Measurements from ENCODE around the gene LCN1.

Gene LCN1

DNA sequence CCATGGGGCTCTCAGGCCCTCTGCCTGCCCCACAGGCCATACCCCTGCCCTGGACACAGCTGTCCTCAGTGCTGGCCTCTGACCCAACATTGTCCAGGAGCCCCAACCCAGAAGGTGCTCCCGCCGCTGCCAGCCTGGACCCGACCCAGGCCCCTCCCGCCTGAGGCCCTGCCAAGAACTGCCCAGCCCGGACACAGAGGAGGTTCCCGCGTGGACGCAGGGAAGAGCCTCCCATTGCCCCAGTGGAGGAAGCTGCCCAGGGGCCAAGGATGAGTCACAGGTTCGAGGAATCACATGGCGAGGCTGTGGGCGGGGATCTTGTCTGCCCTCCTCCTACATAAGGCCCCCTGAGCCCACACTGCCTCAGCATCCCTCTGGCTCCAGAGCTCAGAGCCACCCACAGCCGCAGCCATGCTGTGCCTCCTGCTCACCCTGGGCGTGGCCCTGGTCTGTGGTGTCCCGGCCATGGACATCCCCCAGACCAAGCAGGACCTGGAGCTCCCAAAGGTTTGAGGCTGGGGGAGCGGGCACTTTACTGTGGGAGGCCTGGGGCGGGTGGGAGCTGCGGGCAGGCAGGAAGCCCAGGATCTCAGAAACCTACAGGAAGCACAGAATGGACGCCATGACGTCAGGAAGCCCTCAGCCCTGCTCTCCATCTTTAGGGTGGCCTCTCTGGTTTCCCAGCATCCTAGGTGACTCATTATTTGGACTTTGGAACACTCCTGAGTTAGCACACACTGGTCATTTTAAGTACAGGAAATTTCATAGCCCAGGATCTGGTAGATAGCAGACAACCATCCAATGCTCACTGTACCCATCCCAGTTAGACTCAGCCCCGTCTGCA, 40.4 kb downstream of the LCN1 start, which contains the start of gene PAEP:
Gene PAEP (plus strand): TSS at position 366 of the 844 bp plus-strand sequence.
- no peaks in the 10 kb centered on the region for H4K20me1 ChIP-seq (ENCODE audit: low read depth, low read length)
- no peaks in the 10 kb centered on the region for H3K9me2 ChIP-seq (replicated peaks; ENCODE audit: insufficient read depth, low read length)
- H3K9ac ChIP-seq (ENCODE audit: low read length) = no peak within 1 kb of the TSS
- no peak within 1 kb of the TSS for H3K4me3 ChIP-seq (ENCODE audit: insufficient read depth, low read length, poor library complexity, severe bottlenecking)
- H3K4me2 ChIP-seq (ENCODE audit: low read depth, low read length, poor library complexity, severe bottlenecking) = no peak within 1 kb of the TSS
- H3K9me3 ChIP-seq (ENCODE audit: insufficient read depth, low read length) = no peaks in the 10 kb centered on the region
- no peaks in the 10 kb centered on the region for H3K27me3 ChIP-seq (ENCODE audit: low read length)
- H3F3A ChIP-seq (ENCODE audit: insufficient read depth) = no peaks in the 10 kb centered on the region
- no peak within 1 kb of the TSS for H2AFZ ChIP-seq (ENCODE audit: low read depth, low read length, severe bottlenecking)
- H3K27ac ChIP-seq (ENCODE audit: low read depth, low read length) = no peak within 1 kb of the TSS
- H3K79me2 ChIP-seq (ENCODE audit: insufficient read depth, low read length) = no peaks in the 10 kb centered on the region
- no peak for TF ChIP-seq EZH2phosphoT487 (conservative IDR thresholded peaks at IDR 0.05; ENCODE audit: low read length)
- H3K36me3 ChIP-seq (ENCODE audit: low read length) = no peaks in the 10 kb centered on the region

DNA sequence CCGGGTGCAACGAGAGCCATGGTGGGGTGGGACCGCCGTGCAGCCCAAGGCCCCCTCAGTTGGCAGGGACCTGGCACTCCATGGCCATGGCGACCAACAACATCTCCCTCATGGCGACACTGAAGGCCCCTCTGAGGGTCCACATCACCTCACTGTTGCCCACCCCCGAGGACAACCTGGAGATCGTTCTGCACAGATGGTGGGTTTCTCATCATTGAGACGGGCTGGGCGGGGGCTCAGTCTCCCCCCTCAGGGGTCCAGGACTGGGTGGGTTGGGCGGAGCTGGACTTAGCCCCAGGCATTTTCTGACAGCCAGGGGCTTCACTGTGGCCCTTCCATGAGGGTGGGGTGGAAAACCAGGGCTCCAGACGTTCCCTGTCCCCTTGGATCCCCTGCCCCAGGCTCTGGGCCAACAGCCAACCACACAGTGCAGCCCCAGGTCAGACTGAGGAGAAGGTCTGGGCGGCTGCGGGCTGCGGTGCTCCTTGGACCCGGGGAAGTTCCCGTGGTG, 41.0 kb downstream of the LCN1 start:
- no peak overlapping the region for H3K9ac ChIP-seq (ENCODE audit: low read length)
- H3F3A ChIP-seq (ENCODE audit: insufficient read depth) = no peaks in the 10 kb centered on the region
- no peak overlapping the region for H2AFZ ChIP-seq (ENCODE audit: low read depth, low read length, severe bottlenecking)
- no peak overlapping the region for H3K27ac ChIP-seq (ENCODE audit: low read depth, low read length)
- no peaks in the 10 kb centered on the region for H4K20me1 ChIP-seq (ENCODE audit: low read depth, low read length)
- H3K4me3 ChIP-seq (ENCODE audit: insufficient read depth, low read length, poor library complexity, severe bottlenecking) = no peak overlapping the region
- no peaks in the 10 kb centered on the region for H3K9me3 ChIP-seq (ENCODE audit: insufficient read depth, low read length)
- H3K36me3 ChIP-seq (ENCODE audit: low read length) = no peaks in the 10 kb centered on the region
- no peak overlapping the region for H3K4me2 ChIP-seq (ENCODE audit: low read depth, low read length, poor library complexity, severe bottlenecking)
- no peaks in the 10 kb centered on the region for H3K27me3 ChIP-seq (ENCODE audit: low read length)
- TF ChIP-seq, protein P1, sequence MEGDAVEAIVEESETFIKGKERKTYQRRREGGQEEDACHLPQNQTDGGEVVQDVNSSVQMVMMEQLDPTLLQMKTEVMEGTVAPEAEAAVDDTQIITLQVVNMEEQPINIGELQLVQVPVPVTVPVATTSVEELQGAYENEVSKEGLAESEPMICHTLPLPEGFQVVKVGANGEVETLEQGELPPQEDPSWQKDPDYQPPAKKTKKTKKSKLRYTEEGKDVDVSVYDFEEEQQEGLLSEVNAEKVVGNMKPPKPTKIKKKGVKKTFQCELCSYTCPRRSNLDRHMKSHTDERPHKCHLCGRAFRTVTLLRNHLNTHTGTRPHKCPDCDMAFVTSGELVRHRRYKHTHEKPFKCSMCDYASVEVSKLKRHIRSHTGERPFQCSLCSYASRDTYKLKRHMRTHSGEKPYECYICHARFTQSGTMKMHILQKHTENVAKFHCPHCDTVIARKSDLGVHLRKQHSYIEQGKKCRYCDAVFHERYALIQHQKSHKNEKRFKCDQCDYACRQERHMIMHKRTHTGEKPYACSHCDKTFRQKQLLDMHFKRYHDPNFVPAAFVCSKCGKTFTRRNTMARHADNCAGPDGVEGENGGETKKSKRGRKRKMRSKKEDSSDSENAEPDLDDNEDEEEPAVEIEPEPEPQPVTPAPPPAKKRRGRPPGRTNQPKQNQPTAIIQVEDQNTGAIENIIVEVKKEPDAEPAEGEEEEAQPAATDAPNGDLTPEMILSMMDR (IDR thresholded peaks at IDR 0.05; ENCODE audit: insufficient read depth, low read length, poor library complexity, severe bottlenecking) = no peak
- no peak for TF ChIP-seq EZH2phosphoT487 (conservative IDR thresholded peaks at IDR 0.05; ENCODE audit: low read length)
- no peaks in the 10 kb centered on the region for H3K9me2 ChIP-seq (replicated peaks; ENCODE audit: insufficient read depth, low read length)
- no peaks in the 10 kb centered on the region for H3K79me2 ChIP-seq (ENCODE audit: insufficient read depth, low read length)

DNA sequence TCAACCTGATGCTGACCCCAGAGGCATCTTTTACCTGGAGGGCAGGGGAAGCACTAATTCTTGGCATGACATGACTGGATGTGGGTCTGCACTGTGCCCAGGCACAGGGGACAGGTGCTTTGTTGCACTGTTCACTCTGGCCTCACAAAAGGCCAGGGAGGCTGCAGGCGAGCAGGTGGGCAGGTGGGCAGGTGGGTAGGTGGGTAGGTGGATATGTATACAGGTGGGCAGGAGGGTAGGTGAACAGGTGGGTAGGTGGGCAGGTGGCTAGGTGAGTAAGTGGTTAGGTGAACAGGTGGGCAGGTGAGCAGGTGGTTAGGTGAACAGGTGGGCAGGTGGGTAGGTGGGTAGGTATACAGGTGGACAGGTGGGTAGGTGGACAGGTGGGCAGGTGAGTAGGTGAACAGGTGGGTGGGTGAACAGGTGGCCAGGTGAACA, 41.8 kb downstream of the LCN1 start:
- H2AFZ ChIP-seq (ENCODE audit: low read depth, low read length, severe bottlenecking) = no peak overlapping the region
- H3F3A ChIP-seq (ENCODE audit: insufficient read depth) = no peaks in the 10 kb centered on the region
- H3K27ac ChIP-seq (ENCODE audit: low read depth, low read length) = no peak overlapping the region
- H3K27me3 ChIP-seq (ENCODE audit: low read length) = no peaks in the 10 kb centered on the region
- H3K9me3 ChIP-seq (ENCODE audit: insufficient read depth, low read length) = no peaks in the 10 kb centered on the region
- TF ChIP-seq EZH2phosphoT487 (conservative IDR thresholded peaks at IDR 0.05; ENCODE audit: low read length) = no peak
- TF ChIP-seq, protein P1 (IDR thresholded peaks at IDR 0.05; ENCODE audit: insufficient read depth, low read length, poor library complexity, severe bottlenecking) = no peak
- H4K20me1 ChIP-seq (ENCODE audit: low read depth, low read length) = no peaks in the 10 kb centered on the region
- H3K79me2 ChIP-seq (ENCODE audit: insufficient read depth, low read length) = no peaks in the 10 kb centered on the region
- H3K9me2 ChIP-seq (replicated peaks; ENCODE audit: insufficient read depth, low read length) = no peaks in the 10 kb centered on the region
- no peaks in the 10 kb centered on the region for H3K36me3 ChIP-seq (ENCODE audit: low read length)
- H3K4me3 ChIP-seq (ENCODE audit: insufficient read depth, low read length, poor library complexity, severe bottlenecking) = no peak overlapping the region
- H3K9ac ChIP-seq (ENCODE audit: low read length) = no peak overlapping the region
- H3K4me2 ChIP-seq (ENCODE audit: low read depth, low read length, poor library complexity, severe bottlenecking) = no peak overlapping the region

DNA sequence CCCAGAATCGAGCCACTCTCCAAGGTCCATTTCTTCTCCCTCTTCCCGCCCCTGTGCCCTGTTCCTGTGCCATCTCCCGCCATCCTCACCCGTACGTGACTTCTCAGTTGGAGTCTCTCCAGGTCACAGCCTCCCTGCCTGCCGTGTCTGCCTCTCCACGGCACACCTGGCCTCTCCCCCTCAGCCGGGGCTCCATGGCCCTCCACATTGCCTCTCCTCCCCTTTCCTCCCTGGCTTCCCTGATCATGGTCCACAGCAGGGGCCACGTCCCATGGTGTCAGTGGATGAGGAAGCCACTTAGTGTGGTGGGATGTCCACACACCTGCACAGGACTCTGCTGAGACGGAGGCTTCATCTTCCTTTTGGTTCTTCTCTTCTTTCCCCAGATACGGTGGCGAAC, 42.6 kb downstream of the LCN1 start:
- Histone ChIP-seq H3K27ac (ENCODE audit: low read depth, low read length) (no peak overlapping the region), H3K9me3 (ENCODE audit: insufficient read depth, low read length) (no peaks in the 10 kb centered on the region)

More for the DNA sequence above, 42.6 kb downstream of the LCN1 start:
- Histone ChIP-seq H4K20me1 (ENCODE audit: low read depth, low read length) (no peaks in the 10 kb centered on the region), H3K4me2 (ENCODE audit: low read depth, low read length, poor library complexity, severe bottlenecking) (no peak overlapping the region), H3F3A (ENCODE audit: insufficient read depth) (no peaks in the 10 kb centered on the region), H2AFZ (ENCODE audit: low read depth, low read length, severe bottlenecking) (no peak overlapping the region), H3K79me2 (ENCODE audit: insufficient read depth, low read length) (no peaks in the 10 kb centered on the region), H3K27me3 (ENCODE audit: low read length) (no peaks in the 10 kb centered on the region), H3K4me3 (ENCODE audit: insufficient read depth, low read length, poor library complexity, severe bottlenecking) (no peak overlapping the region), H3K9ac (ENCODE audit: low read length) (no peak overlapping the region), H3K9me2 (replicated peaks; ENCODE audit: insufficient read depth, low read length) (no peaks in the 10 kb centered on the region), H3K36me3 (ENCODE audit: low read length) (no peaks in the 10 kb centered on the region)
- TF ChIP-seq, protein P1 (IDR thresholded peaks at IDR 0.05; ENCODE audit: insufficient read depth, low read length, poor library complexity, severe bottlenecking) = no peak
- no peak for TF ChIP-seq EZH2phosphoT487 (conservative IDR thresholded peaks at IDR 0.05; ENCODE audit: low read length)

All from SU-DHL-6 (cell line).